GM18499 (cell line): ENCODE results near the gene CAPN1.
"Not testable (repeated sequence)": the region's sequence is repeated elsewhere in the genome, so short reads cannot be mapped to it uniquely, and the experiment has no call there.

ENCODE experiments used
- ATAC-seq: cut with Tn5 transposase; IDR thresholded peaks from one replicate; pipeline ENCODE4 v1.9.1; 2021; ENCODE audit warnings: moderate number of reproducible peaks; ENCODE audit not compliant: insufficient read depth, unreplicated experiment

CAPN1 gene

DNA sequence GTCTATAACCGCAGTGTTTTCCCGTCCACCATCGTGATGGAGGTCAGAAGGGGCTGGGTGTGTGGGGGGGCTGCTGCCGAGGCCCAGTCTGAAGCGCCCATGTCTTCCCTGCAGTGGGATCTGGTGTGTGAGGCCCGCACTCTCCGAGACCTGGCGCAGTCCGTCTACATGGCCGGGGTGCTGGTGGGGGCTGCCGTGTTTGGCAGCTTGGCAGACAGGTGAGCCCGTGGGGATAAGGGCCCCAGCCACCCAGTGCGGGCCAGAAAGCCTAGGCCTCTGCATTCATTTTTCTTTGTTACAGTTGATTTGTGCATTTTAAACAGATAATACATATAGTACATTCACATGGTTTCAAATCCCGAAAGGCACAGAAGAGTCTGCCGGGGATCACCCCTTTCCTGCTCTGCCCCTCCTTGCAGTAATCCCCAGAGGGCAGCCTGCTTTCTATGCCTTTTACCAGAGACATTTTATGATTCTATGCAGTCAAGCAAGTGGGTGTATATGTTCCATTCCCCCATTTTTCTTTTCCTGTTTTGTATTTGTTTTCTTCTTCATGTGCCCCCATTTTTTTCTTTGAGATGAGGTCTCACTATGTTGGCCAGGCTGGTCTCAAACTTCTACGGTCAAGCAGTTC, 32.6 kb downstream of the CAPN1 start:
- no peak for ATAC-seq

DNA sequence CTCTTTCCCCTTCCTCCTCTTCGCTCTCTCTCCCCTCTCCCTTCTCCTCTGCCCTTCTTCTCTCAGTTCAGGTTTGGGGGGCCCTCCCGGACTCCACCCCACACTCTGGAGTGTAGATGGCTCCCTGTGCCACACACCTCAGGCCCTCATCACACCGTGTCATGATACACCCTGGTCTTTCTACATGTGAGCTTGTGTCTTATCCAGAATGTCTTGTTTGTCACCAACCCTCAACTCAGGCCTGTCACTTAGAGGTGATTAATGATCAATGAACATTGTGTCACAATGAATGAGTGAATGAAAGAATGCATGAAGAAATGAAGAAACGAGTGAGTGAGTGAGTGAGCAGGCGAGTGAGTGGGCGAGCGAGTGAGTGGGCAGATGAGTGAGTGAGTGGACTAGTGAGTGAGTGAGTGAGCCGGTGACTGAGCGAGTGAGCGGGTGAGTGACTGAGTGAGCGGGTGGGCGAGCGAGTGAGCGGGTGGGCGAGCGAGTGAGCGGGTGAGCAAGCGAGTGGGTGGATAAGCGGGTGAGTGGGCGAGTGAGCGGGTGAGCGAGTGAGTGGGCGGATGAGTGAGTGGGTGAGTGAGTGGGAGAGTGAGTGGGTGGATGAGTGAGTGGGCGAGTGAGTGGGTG, 33.8 kb downstream of the CAPN1 start:
- no peak for ATAC-seq

DNA sequence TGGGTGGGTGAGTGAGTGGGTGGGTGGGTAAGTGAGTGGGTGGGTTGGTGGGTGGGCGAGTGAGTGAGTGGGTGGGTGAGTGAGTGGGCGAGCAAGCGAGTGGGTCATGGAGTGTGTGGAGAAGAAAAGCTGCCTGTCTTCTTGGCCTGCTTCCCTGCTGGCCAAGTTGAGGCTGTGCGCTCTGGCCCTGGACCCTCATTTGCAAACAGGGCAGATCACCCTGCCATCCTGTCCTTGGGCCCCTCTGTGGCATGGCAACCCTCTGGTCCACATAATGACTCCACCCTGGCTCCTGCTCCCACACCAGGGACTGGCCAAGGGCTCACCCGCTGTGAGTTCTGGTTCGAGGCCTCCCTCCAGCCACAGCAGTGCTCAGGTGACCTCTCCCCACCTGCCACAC, 35.1 kb downstream of the CAPN1 start:
- no peak for ATAC-seq

DNA sequence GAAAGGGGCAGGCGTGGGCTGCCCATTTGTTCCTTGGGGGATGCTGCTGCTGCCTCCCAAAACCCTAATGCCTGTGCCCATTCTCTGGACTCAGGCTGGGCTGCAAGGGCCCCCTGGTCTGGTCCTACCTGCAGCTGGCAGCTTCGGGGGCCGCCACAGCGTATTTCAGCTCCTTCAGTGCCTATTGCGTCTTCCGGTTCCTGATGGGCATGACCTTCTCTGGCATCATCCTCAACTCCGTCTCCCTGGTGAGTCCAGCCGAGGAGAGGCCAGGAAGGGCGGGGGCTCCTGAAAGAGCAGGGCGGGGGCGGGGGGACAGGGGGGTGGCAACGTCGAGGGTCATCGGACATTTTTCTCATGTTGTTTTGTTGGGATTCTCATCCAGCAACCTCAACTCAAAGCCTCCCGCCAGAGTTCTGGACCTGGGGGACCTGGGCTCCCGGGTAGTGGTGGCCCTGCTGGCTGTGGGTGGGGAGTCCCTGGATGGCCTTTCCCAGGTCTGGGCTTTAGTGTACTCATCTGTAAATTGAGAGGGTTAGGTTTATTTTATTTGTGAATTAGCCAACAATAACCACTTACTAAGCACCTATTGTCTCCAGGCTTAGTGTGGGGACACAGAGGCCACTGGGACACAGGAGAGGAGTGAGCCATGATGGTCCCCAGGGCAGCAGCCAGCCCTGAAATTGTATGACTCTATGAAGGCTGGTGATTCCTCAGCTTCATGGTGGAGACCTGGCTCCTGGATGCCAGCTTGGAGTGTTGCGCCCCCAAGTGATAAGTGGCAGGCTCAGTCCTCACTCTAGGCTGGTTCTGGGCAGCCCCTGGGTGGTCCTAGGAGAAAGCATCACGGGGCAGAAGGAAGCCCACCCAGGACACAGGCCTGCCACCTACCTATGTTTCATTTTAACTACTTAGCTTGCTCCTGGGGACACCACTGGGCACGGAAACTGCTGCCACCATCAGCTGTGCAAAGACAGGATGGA, 36.0 kb downstream of the CAPN1 start:
- no peak for ATAC-seq

DNA sequence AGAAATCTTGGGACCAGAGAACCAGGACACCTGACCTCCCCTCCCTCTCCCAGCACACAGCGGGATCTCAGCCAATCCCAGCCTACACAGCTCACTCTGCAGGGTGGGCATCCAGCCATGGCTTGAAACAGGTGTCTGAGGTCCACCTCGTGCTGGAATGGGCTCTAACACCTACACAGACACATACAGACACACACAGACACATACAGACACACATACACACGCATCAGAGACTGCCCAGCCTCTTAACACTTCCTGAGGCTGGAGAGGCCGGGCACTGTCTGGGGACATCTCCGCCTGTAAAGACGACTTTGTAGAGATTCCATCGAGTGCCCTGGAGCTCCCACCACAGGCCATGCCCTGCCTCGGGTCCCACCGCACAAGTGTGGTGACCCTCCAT, 36.7 kb downstream of the CAPN1 start:
- ATAC-seq, result no peak

DNA sequence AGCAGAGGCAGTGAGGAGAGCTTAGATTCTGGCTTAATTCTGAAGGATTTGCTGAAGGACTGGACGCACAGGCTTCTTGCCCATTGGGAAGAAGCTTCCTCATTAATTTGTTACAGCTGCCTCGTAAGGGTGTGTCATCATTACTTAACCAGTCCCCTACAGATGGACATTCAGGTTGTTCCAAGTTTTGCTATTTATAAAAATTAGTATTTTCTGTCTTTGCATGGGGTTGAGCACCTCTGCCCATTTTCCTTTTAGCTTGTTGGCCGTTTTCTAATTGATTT, 38.1 kb downstream of the CAPN1 start:
- no peak for ATAC-seq

DNA sequence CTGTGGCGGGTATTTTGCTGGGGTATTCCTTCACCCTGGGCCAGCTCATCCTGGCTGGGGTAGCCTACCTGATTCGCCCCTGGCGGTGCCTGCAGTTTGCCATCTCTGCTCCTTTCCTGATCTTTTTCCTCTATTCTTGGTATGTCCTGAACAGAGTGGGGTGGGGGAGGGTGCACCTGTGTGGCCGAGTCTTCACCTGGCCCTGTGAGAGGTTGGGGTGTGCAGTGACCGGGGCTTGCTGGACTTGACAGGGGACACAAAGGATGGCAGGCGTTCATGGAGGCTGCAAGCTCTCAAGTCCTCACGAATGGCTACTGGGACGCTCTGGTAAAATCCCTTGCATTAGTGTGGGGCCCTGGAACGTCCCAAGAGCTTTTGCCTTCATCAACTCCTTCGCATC, 39.3 kb downstream of the CAPN1 start:
- ATAC-seq, result no peak

DNA sequence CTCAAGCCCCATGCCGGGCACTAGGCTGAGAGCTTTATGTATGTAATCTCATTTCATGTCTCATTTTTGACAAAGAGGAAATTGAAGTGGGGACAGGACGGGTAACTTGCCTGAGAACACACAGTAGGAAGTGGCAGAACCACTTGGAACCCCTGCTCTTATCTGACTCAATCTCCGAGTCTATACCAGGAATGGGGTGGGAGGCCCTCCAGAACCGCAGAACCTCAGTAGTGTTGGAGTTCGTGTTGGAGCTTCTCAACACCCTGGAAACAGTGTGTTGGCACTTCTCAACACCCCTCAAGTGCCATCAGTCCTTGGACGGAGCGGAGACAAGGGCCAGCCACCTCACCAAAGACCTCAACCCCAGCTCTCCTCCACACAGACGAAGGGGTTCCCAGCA, 41.3 kb downstream of the CAPN1 start:
- ATAC-seq, result no peak

DNA sequence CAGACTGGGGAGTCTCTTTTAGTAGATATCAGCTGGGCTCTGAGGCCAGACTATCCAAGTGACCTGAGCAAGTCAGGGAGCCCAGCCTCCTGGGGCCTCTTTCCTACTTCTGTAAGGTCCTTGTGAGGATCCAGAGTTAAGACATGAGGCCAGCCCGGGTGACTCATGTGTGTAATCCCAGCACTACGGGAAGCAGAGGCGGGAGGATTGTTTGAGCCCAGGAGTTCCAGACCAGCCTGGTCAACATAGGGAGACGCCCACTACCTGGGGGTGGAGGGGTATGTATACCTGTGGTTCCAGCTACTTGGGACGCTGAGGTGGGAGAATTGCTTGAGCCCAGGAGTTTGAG, 43.2 kb downstream of the CAPN1 start:
- ATAC-seq, result no peak

DNA sequence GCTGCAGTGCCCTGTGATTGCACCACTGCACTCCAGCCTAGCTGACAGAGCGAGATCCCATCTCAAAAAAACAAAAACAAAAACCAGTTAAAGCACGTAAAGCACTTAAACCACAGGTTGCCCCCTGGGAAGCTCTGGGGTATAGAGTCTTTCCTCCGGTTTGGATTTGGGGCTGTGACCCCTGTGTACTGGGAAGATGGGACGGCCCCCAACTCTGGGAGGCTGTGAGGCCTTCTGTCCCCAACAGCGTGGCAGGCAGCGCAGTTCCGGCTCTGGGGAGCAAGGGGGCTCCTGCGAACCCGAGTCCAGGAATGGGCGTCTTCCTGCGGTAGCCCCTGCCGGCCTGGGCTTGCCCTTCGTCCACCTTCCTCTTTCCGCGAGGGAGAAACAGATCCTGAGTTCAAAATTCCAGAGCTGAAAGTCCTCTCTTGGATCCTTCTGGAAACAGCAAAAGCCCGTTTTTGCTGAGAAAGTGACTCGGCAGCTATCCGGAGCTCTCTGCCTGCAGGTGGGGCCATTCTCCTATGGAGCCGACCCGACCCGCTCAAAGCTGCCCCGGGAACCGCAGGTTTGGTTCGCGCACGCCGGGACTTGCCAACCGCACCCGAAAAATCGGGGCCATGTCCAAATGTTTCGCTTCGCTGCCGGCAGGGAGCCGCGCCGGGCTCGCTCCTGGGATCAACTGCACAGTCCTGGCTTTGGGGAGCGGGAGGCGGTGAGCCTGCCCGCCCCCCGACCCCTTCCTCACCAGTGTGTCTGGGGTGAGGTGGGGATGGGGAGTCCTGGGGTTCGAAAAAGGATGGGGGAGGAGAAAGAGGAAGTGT, 43.8 kb downstream of the CAPN1 start:
- ATAC-seq, result no peak

DNA sequence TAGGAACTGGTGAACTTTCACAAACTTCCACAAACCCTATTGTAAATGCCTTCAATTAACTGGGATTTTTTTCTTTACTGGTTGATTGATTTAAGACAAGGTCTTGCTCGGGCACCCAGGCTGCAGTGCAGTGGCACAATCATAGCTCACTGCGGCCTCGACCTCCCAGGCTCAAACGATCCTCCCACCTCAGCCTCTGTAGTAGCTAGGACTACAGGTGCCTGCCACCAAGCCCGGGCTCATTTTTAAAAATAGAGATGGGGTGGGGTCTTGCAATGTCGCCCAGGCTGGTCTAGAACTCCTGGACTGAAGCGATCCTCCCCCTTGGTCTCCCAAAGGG, 44.3 kb downstream of the CAPN1 start:
- no peak for ATAC-seq

DNA sequence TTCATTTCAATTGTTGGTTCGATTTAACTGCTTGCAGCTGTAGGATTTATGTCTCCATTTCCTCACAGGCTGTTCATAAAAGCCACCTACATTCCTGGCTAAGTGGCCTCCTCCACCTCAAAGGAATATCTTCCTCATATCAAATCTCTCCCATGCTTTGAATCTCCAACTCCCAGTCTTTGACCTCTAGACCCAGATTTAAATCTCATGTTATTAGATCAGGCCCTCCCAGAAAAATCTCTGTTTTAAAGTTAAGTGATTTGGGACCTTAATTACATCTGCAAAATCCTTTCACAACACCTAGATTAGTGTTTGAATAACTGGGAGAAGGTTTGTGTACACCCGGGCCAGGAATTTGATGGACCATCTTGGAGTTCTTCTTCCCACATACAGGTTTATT, 46.2 kb downstream of the CAPN1 start:
- ATAC-seq, result no peak

DNA sequence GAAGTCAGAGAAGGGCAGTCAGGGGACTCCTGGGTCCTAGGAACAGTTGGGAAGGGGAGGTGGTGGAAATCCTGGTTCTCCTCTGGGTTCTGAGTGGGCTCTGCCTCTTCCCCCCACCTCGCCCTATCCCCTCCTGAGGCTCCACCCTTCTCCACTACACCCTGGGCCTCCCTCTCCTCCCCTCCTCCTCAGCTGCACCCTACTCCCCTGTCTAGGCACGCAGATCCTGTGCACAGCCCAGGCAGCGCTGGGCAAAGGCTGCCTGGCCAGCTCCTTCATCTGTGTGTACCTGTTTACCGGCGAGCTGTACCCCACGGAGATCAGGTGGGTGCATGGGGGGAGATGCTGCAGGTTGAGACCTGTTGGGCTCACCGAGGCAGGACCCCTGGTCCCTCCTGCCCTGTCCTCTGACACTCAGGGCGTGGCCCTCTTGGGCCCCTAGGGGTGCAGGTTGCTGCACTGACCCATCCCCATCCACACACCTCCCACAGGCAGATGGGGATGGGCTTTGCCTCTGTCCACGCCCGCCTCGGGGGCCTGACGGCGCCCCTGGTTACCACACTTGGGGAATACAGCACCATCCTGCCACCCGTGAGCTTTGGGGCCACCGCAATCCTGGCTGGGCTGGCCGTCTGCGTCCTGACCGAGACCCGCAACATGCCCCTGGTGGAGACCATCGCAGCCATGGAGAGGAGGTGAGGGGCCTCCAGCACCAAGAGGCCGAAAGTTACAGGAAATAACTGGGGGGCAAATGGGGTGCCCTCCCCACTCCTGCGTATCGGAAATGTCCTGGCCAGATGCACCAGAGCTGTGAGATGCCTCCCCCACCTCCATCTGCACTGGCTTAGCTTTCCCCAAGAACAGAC, 54.7 kb downstream of the CAPN1 start:
- ATAC-seq, result no peak

DNA sequence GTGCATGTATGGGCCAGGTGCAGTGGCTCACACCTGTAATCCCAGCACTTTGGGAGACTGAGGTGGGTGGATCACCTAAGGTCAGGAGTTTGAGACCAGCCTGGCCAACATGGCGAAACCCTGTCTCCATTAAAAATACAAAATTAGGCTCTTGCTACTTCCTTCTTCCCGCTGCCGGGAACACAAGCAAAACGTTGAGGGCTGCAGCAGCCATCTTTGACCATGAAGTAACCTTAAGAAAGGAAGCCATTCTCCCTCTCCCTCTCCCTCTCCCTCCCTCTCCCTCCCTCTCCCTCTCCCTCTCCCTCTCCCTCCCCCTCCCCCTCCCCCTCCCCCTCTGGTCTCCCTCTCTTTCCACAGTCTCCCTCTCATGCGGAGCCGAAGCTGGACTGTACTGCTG, 56.6 kb downstream of the CAPN1 start:
- ATAC-seq, result not testable (repeated sequence)

DNA sequence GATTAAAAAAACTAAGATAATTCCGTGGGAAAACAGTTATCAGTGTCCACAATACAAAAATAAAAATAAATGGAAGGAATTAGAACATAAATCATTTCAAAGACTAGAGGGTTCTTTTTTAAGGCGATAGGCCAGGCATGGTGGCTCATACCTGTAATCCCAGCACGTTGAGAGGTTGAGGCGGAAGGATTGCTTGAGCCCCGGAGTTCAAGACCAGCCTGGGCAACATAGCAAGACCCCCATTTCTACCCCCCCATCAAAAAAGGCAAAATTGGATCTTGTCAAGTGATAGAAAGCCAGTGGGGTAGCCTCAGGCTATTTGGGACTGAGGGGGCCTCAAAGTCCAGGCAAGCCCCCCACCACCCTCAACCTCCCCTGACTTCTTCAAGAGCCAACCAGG, 59.4 kb downstream of the CAPN1 start:
- ATAC-seq, result no peak

DNA sequence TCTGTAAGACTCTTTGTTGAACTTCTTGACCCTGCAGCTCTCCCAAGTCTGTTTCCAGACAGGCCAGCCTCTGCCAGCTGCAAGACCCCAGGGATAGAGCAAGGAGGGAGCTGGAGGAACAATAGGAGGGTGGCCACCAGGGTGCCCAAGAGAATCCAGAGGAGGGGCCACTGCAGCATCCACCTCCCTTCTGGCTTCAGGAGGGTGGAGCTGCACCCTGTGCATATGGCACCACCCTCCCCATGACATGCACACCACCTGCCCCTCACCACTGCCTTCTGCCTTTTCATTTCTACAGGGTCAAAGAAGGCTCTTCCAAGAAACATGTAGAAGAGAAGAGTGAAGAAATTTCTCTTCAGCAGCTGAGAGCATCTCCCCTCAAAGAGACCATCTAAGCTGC, 60.0 kb downstream of the CAPN1 start:
- no peak for ATAC-seq

DNA sequence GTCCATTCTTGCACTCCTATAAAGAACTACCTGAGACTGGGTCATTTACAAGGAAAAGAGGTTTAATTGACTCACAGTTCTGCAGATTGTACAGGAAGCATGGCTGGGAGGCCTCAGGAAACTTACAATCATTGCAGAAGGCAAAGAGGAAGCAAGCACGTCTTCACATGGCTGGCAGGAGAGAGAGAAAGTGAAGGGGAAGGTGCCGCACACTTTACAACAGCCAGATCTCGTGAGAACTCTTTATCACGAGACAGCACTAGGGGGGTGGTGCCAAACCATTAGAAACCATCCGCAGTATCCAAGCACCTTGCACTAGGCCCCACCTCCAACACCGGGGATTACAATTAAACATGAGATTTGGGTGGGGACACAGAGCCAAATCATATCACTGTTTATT, 60.7 kb downstream of the CAPN1 start:
- ATAC-seq, result no peak

DNA sequence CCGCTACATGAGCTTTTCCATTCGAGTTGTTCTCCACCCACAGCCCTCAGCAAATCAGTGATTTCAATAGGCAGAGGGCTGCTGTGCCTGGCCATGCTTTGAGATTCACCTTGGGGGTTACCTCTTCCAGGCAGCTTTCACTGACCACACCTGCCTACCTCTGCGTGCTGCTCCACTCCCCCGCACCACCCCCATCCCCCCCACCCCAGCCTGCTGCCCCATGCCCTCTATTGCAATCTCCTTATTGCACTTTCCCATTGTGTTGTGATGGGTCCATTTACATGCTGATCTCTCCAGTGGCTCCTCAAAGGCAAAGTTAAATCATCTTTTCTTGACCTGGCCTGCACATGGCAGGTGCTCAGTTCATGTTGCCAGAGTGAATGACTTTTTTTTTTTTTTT, 62.1 kb downstream of the CAPN1 start:
- ATAC-seq, result no peak

DNA sequence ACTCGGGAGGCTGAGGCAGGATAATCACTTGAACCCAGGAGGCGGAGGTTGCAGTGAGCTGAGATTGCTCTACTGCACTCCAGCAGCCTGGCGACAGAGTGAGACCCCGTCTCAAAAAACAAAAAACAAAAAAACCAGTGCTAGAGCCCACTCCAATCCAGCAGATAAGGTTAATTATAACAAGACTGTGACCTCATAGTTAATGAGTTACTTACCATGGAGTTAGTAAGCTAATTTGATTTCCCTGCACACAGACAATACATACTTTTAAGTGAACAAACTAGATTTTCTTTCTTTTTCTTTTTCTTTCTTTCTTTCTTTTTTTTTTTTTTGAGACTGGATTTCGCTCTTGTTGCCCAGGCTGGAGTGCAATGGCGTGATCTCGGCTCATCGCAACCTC, 63.3 kb downstream of the CAPN1 start:
- ATAC-seq, result not testable (repeated sequence)

DNA sequence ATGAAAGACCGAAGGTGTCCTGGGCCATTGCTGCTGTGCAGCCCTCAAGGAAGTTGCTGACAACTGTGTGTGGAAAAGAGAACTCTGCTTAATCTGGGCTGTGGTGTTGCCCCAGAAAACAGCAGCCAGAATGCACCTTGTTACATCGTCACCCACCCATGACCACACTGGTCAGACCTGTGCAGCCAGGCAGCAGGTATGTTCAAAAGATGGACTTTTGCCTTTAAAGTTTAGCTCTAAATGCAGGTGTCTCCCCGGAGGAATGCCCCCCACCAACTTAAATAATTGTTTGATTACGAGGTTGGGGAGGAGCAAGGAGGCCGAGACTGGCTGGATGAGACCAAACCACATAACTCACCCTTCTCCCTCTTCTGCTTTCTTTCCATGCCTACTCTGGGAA, 64.8 kb downstream of the CAPN1 start:
- no peak for ATAC-seq
